GM21529 (cell line): ENCODE data around the gene ITGBL1.
A peak's percentile ranks its signal among the peaks of the same experiment; 100 is the strongest.

Experiments
- ATAC-seq: cut with Tn5 transposase; IDR thresholded peaks from one replicate; pipeline ENCODE4 v1.9.1; 2021; ENCODE audit not compliant: unreplicated experiment

Gene ITGBL1

DNA sequence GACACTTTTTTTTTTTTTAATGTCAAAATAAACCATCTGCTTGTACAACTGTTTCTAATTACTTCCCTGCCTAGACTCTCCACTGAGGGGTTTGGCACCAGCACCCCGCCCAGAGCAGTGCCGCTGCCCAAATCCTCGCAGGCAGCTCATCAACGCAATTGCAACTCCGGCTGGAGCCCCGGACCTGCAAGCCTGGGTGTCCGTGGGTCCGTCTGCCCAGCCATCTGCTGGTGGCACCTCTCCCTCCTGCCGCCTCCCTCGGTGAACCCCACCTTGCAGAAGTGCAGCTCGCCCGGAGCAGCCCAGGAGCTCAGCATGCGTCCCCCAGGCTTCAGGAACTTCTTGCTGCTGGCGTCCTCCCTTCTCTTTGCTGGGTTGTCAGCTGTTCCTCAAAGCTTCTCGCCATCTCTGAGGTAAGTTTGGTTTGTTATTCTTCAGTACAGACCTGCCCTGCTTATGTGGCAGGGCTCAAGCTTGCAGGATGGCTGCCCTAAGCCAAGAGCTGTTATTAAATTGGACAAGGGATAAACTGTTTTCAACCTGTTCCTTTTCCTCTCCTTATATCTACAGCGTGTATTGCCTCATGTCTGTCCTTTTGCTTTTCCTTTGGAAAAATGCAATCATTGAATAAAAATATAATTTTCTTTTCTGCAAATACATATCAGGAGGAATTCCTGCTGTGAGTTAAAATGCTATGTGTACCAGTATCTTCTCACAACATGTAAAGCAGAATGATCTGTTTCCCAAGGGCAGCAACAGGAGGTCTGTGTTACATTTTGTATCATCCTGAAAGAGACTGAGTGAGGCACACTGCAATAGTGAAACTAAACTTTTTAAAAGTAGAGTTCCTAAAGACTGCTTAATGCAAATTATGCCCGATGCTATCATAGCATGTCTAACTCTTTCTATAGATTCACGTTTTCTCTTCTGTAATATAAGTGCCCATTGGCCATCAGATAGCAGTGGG is at the start of gene ITGBL1:
Gene ITGBL1, plus strand, starts transcription at position 157 of the 967 bp plus-strand sequence. Its CDS starts 159 bp downstream, at position 316.
- ATAC-seq: peak; percentile 89

DNA sequence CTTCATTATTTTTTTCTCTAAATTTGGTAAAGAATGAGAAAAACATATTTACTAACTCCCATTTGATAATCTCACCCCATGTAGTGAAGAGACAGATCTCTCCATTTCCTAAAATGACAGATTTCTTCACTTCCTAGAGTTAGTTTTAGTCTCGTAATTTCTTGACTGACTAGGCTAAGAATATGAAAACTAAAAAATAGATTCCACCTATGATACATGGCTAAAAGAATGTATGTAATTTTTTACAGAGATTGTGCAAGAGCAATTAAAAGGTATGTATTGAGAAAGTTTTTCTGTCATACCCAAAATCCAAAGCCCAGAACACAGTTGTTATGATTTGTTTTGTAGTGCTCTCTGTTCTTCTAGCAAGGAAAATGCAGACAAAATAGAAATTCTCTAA is 45.7 kb upstream of the ITGBL1 start:
- no peak for ATAC-seq

DNA sequence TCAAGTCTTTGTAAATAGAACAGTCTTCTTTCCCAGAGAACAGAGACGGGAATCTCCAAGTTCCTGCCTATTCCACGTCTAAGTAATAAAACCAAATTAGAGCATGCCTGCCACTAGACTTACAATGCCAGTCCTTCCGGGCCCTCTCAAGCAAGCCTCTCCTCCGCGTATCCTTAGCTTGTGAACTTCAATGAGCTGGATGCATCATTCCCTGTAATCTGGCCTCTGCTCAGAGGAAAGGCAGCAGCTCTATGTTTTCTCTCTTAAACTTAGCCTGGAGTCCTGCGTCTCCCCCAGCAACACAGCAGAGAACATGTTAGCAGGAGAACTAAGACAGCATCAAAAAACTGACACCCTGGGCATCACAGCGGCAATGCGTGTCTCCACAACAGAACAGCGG is 44.3 kb upstream of the ITGBL1 start:
- ATAC-seq: no peak

DNA sequence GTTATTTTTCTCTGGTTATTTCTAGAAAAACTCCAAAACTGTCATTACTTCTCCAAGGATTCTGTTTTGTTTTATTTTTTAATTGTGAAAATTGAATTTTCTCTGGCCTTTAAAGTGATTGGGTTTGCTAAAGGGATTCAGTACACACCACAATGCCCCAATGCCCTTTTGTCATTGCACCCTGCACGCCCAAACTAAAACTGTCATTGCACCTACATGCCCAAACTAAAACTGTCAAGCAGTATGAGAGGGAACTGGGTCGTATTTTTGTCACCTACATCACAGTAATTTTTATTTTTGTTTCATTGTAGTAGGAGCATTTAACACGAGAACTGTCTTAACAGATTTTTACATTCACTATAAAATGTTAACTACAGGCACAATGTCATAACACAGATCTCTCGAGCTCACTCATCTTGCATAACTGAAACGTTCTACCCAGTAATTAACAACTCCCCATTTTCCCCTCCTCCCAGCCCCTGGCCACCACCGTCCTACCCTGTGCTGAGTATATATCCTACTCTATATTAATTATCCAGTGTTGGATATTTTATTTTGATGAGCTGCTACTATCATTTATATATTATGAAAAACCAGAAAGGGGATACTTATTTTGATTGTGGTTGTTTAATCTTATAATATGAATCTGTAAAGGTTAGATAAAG is 43.4 kb upstream of the ITGBL1 start:
- ATAC-seq: no peak

DNA sequence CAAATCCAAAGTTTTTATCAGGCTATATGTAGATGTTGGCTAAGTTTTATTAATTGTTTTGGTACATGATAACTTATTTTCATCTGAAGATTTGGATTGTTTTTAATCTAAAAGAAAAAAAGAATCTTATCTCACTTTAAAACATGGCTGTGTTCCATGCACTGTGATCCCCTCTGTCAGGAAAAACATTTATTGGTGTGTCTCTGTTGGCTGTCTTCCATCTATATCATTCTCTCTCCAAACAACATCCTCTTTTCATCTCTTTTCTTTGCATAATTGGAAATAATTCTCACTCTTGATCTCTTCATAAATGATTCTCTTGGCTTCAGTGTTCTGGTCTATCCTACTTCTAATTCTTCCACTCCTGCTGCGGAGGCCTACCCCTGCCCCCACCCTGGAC is 40.4 kb upstream of the ITGBL1 start:
- no peak for ATAC-seq

DNA sequence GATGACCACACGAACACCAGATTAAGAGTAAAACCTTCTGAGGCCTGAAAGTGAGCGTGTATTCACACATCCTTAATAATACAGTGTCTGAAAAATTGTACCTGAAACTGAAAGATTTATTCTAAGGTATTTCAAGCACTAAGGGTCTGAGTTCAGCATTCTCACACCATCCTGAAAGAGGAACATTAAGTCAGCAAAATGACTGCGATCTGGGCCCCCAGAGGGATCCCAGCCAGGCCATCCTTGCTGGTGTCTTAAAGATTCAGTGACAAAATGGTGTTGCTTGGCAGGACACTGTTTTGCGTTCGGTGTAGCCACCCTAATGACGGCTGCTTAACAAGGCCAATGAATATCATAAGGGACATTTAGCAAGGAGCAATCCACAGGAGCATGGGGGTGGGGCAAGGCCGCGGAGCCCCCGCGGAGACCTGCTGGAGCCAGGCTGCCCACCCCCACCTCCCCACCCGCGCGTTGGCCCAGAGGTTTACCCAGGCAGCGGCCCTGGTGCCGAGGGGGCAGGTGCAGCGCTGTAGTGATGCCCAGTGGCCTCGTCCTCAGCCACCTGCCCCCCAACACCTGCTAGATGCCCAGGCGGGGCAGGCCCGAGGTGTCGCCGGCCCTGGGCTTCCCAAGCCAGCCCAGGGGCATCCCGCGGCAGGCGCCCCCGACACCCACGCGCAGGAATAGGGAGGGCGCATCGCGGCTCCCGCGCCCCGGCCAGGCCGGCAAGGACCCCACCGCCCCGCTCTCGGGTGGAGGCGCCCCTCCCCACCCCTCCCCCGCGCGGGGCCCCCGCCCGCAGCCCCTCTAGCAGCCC is 36.9 kb upstream of the ITGBL1 start:
- ATAC-seq: no peak

- ATAC-seq: no peak
Observed at GRCh38 chr13:101416181-101417042, 36.1 kb upstream of the ITGBL1 start, which contains the start of gene NALCN. NALCN (minus strand) TSS chr13:101416508; CDS start chr13:101399126, 17,382 bp downstream.

DNA sequence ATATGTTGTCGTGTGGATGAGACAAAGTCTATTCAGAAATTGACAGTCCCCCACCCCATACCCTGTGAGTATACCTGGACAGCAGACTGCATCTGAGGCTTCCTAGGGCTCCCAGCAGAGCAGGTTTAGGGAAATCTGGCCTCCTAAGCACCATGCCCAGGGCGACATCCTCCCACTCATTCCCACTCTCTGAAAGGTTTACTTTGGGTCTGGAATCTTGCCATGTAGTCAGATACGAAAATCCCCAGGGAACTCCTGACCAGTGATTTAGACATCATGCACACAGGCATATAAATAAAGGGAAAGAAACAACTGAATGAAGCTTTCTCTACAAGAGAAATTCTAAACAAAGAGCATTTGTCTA is 35.5 kb upstream of the ITGBL1 start:
- ATAC-seq: no peak

- ATAC-seq: no peak
Observed at GRCh38 chr13:101417501-101417900, 35.0 kb upstream of the ITGBL1 start.

DNA sequence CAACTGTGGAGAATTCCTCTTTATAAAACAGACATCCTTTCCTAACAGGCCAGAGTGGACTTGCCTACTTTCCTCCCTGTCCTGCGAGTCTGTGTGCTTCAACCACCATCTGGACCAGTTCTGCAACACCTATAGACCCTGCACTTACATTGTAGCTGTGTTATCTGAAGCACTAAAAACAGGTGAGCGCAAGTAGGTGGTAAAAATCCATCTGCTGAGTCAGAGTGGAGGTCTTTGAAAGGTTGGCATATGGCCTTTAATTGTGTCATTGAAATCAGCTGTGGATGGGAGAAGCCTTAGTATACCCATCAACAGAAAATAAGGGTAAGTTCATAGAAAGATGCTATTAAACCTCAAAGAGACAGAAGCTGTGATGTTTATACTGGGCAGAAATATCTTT is 28.6 kb upstream of the ITGBL1 start:
- no peak for ATAC-seq

DNA sequence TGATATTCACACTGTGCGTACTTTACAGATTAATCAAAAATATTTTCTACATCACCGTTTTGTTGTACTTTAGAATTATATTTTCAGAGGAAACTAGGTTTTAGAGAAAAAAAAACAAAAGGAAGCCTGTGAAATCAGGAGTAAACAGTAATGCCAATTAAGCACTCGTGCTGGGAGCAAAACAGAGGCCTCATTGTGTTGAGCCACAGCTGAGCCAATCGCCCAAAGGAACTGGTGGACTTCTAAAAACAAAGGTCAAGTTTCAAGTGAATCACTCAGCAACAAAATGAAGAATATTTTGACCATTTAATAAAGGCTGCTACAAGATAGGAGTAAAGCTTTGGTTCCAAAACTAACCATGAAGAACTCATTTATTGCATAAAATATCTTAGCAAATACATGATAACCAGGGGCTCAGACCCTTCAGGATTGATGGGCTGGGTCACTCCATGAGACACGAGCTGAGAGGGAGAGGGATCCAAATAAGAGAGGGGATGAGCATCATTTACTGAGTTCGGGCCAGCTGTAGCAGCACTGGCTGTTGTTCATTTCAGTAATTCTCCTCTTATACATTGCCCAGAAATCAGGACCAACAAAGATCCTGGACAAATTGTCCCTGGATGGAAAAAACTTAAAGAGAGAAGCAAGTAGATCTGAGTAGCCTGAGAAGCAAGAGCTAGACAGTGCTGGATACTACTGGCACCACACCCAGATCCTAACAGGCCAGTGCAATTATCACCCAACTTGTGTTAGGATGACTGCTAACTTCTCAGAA is 27.9 kb upstream of the ITGBL1 start:
- no peak for ATAC-seq

DNA sequence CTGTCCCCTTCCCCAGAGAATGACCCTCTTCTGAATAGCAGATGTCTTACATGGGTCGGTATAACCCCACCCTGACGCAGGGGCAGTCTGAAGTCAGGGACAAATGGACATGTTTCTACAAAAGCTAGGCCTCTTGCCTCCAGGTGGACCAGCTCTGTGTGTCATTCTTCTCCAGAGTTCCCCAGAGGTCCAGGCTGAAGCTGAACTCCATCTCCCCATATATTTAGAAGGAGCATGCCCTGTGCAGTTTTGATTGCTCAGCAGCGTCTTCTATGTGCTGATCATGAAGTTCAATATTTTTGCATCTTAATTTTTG is 27.4 kb upstream of the ITGBL1 start:
- ATAC-seq: no peak

DNA sequence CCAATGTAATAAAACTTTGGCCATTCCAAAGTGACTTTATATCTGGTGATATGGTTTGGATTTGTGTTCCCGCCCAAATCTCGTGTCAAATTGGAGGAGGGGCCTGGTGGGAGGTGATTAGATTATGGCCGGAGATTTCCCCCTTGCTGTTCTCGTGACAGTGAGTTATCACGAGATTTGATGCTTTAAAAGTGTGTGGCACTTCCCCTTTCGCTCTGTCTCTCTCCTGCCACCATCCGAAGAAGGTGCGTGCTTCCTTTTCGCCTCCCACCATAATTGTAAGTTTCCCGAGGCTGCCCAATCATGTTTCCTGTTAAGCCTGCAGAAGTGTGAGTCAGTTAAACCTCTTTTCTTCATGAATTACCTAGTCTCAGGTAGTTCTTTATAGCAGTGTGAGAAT is 26.9 kb upstream of the ITGBL1 start:
- no peak for ATAC-seq

DNA sequence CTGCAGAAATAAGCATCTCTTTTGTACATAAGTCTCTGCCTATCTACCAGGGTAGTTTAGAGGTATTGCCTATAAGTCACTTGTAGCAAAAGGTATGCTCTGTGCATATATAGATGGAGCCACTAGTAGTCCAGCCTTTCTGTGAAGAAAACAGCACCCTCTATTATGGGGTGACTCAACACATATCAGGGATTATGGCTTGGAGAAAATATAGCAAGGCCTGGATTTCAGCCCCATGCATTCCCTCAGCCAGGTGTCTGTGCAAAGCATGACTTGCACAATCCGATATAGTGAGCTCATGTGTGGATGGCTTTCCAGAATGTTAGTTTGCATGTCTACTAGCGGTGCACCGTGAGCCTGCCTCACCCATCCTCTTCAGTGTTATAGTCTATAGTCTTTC is 22.7 kb upstream of the ITGBL1 start:
- no peak for ATAC-seq

- no peak for ATAC-seq
Observed at GRCh38 chr13:101433895-101434294, 18.6 kb upstream of the ITGBL1 start.

- ATAC-seq: no peak
Observed at GRCh38 chr13:101434486-101434885, 18.0 kb upstream of the ITGBL1 start.

GRCh38 chr13:101447852-101448251 is 4.6 kb upstream of the ITGBL1 start:
- ATAC-seq: no peak

- no peak for ATAC-seq
Observed at GRCh38 chr13:101449790-101450748, 2.4 kb upstream of the ITGBL1 start.

DNA sequence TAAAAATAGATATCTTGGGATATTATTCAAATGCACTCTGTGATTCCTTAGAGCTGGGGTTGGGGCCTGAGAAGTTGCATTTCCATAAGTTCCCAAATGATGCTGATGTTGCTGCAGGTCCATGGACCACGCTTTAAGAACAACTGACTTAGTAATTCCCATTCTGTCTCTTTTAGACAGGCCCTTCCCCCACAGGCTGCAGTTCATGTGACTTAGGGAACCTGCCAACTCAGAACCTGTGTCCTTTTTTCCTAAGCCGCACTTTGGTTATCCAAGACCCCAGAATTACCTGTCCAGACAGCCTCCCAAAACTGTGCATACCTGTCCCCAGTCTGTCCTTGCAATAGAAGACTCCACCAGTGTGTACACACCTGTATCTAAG is 1.7 kb upstream of the ITGBL1 start:
- ATAC-seq: no peak
